ENCODE results near the gene FANK1.

Gene FANK1, protein sequence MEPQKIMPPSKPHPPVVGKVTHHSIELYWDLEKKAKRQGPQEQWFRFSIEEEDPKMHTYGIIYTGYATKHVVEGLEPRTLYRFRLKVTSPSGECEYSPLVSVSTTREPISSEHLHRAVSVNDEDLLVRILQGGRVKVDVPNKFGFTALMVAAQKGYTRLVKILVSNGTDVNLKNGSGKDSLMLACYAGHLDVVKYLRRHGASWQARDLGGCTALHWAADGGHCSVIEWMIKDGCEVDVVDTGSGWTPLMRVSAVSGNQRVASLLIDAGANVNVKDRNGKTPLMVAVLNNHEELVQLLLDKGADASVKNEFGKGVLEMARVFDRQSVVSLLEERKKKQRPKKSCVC

DNA sequence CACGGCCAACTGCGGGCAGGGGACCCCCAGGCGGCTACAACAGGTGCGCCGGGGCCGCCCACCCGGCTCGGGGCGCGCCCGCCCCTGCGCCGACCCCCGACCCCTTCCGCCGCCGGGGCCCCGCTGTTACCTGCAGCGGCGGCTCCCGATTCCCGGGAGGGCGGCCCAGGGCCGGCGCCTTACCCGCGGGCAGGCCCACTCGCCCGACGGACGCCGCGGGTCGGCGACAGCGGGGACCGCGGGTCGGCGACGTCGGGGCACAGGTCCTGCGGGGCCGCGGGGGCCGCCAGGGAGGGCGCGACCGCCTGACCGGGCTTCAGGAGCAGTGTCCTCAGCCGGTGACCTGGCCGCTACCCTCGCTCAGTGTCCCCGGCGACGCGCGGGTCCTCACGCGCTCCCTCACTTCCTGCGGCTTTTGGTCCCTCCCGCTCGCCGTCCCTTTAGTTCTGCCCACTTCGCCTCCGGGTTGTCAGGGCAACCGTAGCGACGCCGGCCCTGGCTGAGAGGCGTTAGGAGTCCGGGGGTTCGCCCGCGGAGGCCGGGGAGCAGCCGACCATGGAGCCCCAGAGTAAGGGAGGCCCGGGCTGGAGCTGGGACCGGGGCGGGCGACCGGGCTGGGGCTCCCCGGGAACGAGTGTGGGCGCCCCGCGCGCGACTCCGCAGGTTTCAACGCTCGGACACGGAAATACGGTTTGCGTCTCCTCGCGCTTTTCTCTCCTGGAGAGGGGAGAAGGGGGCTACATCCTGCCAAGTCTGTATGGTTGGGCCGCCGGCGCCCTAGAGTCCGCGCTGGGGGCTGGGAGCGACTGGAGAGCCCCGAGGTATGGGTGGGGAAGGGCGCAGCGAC lies at the start of gene FANK1:
Gene FANK1 (plus strand): TSS at position 477 of the 847 bp plus-strand sequence. CDS start 79 bp downstream, at position 556.
- peak within 1 kb of the TSS; percentile 66 for H3K4me3 ChIP-seq (ENCODE audit: low read depth, low read length)

DNA sequence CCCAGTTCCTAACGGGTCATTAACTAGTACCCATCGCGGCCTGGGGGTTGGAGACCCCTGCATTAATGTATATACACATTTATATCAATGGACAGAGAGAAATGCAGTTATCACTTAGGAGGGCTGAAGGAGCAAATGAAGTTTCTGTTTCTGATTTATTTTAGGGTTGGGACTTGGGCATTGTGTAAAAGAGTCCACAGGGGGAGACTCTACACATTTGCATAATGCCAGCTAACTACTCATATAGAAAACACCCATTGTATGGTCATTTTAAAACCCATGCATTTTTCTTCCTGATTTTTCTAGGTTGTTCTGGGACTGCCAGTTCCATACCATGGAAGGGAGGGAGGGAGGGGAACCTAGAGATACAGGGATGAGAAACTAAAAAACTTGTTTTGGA lies 49.5 kb upstream of the FANK1 start:
- TF ChIP-seq, protein P1, sequence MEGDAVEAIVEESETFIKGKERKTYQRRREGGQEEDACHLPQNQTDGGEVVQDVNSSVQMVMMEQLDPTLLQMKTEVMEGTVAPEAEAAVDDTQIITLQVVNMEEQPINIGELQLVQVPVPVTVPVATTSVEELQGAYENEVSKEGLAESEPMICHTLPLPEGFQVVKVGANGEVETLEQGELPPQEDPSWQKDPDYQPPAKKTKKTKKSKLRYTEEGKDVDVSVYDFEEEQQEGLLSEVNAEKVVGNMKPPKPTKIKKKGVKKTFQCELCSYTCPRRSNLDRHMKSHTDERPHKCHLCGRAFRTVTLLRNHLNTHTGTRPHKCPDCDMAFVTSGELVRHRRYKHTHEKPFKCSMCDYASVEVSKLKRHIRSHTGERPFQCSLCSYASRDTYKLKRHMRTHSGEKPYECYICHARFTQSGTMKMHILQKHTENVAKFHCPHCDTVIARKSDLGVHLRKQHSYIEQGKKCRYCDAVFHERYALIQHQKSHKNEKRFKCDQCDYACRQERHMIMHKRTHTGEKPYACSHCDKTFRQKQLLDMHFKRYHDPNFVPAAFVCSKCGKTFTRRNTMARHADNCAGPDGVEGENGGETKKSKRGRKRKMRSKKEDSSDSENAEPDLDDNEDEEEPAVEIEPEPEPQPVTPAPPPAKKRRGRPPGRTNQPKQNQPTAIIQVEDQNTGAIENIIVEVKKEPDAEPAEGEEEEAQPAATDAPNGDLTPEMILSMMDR (IDR thresholded peaks at IDR 0.05; ENCODE audit: low read depth, low read length), result no peak
- no peak overlapping the region for H3K4me3 ChIP-seq (ENCODE audit: low read depth, low read length)

DNA sequence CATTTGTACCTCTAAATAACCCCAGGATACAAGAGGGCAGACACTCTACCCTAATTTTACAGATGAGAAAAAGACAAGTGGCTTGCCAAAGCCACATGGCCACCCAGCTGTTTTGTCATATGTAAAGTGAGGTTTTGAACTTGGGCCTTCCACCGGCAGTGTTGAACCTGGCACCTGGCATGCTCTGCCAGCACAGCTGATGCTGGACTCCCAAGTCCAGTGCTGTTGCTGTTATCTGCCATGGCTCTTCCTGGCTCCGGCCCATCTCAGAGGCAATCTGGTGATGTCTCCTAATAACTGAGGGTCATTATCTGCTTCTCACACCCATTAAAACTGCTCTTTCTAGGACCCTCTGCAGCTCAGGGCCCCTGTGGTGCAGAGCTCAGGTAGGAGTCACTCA lies 48.0 kb upstream of the FANK1 start:
- TF ChIP-seq, protein P1 (IDR thresholded peaks at IDR 0.05; ENCODE audit: low read depth, low read length), result no peak
- H3K4me3 ChIP-seq (ENCODE audit: low read depth, low read length), result no peak overlapping the region

DNA sequence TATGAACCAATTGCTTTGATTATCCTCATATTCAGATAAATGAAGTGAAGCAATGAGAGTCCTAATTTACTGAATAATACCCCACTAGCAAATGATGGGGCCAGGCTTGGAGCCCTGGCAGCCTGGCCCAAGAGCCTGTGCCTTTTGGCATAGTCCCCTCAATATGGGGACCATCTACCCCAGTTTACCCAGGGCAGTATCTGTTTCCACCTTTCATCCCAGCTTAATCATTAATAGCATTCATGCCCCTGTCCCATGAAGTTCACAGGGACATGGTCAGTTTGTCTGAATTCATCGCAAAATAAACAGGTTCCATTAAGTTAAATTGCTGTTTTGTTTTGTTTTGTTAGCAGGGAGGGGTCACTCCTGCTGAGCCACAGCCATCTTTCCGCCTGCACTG lies 47.5 kb upstream of the FANK1 start:
- TF ChIP-seq, protein P1 (IDR thresholded peaks at IDR 0.05; ENCODE audit: low read depth, low read length), result no peak

DNA sequence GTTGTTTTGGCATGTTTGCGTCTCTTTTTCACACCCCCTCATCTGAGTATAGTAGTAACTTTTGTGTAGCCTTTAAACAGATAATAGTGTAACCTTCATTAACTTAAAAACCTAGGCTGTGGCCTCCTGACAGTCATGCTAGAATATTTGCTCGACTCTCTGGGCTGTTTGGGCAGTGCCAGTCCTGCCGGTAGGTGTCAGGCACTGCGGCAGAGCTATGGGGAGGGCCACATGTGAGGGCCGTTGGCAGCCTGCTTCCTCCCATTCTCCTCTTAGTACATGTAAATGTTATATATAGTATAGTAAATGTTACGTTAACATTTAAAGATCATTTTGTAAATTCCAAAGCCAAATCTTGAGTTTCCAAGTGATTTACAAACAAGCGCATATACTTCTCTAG lies 46.9 kb upstream of the FANK1 start:
- H3K4me3 ChIP-seq (ENCODE audit: low read depth, low read length), result no peak overlapping the region
- TF ChIP-seq, protein P1 (IDR thresholded peaks at IDR 0.05; ENCODE audit: low read depth, low read length), result no peak

More for the DNA sequence above, 47.5 kb upstream of the FANK1 start:
- H3K4me3 ChIP-seq (ENCODE audit: low read depth, low read length), result no peak overlapping the region

DNA sequence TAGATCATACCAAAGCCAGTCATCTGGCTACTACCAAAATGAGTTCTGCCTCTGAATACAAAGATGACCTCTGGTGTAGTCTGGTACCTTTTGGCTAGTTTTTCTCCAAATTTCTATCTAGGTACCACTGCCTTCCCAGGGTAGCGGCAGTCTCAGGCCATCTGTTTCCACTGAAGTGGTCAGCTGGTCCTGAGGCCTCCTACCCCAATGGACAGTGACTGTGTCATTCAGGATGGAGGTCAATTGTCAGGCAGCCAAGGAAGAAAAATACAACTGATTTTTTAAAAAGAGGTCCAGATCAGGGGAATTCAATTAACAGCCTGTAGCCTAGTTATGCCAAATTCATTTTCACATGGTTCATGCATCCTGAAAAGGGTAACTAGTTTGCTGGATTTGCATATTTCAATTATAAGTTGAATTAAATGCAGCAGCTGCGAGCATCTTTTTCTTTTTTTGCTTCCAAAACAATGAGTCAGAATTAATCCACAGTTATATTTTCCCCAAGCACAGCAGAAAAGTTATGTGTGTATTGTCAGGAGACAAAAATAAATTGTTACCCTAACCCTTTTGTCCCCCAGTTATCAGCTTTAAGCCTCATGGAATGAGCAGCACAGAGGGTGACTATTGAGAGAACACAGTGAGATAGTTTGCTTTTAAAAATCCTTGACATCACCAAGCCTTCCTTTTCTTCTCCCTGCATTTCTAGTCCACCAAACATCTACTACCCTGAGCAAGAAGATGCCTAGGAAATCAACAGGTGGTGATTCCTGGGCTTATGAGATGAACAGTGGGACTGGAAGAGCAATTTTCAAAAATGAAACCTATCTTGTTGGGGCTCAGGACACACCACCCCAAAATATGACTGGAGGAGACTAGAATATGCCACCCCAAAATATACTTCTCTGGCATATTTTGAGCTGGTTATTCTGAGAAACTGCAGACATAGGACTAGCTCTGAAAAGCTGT lies 45.3 kb upstream of the FANK1 start:
- TF ChIP-seq, protein P1 (IDR thresholded peaks at IDR 0.05; ENCODE audit: low read depth, low read length), result no peak
- H3K4me3 ChIP-seq (ENCODE audit: low read depth, low read length), result no peak overlapping the region

DNA sequence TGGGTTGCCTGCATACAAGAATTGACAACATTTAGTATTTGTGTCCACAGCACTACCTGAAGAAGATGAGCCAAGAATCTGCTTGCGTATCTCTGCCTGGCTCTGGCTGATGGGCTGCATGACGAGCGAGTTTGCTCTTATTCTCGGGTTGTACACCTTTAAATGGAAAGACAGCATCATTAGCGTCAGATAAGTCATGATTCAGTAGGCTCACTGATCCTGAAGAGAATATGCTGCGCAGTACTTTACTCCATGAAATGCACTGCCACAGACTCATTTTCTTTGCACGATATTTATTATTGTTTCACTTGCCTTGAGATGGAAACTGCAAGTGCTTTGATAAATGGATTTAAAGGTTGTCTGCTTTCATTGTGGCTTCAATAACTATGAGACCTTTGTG lies 43.9 kb upstream of the FANK1 start:
- TF ChIP-seq, protein P1 (IDR thresholded peaks at IDR 0.05; ENCODE audit: low read depth, low read length), result no peak

More for the DNA sequence above, 43.9 kb upstream of the FANK1 start:
- H3K4me3 ChIP-seq (ENCODE audit: low read depth, low read length), result no peak overlapping the region
